Measurements from ENCODE around the gene TBX10.

The TBX10 gene

DNA sequence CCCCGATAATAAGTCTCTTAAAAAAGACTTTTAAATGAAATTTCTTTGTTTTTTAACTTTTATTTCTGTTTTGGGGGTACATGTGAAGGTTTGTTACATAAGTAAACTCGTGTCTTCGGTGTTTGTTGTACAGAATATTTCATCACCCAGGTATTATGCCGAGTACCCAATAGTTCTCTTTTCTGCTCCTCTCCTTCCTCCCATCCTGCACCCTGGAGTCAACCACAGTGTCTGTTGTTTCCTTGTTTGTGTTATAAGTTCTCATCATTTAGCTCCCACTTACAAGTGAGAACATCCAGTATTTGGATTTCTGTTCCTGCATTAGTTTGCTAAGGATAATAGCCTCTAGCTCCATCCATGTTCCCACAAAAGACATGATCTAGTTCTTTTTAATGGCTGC, 57.6 kb downstream of the TBX10 start:
- no peak for TF ChIP-seq SIN3A (IDR thresholded peaks at IDR 0.05; ENCODE audit: borderline replicate concordance, insufficient read depth, low read length)
- TF ChIP-seq FOXP2 (optimal IDR thresholded peaks at IDR 0.05; ENCODE audit: borderline replicate concordance, extremely low read depth, extremely low read length, insufficient read depth), result no peak
- no peak for TF ChIP-seq TAF1 (IDR thresholded peaks at IDR 0.05; ENCODE audit: borderline replicate concordance, insufficient read depth, low read length)
- TF ChIP-seq, protein P1, sequence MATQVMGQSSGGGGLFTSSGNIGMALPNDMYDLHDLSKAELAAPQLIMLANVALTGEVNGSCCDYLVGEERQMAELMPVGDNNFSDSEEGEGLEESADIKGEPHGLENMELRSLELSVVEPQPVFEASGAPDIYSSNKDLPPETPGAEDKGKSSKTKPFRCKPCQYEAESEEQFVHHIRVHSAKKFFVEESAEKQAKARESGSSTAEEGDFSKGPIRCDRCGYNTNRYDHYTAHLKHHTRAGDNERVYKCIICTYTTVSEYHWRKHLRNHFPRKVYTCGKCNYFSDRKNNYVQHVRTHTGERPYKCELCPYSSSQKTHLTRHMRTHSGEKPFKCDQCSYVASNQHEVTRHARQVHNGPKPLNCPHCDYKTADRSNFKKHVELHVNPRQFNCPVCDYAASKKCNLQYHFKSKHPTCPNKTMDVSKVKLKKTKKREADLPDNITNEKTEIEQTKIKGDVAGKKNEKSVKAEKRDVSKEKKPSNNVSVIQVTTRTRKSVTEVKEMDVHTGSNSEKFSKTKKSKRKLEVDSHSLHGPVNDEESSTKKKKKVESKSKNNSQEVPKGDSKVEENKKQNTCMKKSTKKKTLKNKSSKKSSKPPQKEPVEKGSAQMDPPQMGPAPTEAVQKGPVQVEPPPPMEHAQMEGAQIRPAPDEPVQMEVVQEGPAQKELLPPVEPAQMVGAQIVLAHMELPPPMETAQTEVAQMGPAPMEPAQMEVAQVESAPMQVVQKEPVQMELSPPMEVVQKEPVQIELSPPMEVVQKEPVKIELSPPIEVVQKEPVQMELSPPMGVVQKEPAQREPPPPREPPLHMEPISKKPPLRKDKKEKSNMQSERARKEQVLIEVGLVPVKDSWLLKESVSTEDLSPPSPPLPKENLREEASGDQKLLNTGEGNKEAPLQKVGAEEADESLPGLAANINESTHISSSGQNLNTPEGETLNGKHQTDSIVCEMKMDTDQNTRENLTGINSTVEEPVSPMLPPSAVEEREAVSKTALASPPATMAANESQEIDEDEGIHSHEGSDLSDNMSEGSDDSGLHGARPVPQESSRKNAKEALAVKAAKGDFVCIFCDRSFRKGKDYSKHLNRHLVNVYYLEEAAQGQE (IDR thresholded peaks at IDR 0.05; ENCODE audit: insufficient read depth in 1 of 2, low read depth in 2 of 2, low read length in 2 of 2), result no peak
- no peak for TF ChIP-seq POLR2AphosphoS5 (IDR thresholded peaks at IDR 0.05; ENCODE audit: low read depth, low read length)

DNA sequence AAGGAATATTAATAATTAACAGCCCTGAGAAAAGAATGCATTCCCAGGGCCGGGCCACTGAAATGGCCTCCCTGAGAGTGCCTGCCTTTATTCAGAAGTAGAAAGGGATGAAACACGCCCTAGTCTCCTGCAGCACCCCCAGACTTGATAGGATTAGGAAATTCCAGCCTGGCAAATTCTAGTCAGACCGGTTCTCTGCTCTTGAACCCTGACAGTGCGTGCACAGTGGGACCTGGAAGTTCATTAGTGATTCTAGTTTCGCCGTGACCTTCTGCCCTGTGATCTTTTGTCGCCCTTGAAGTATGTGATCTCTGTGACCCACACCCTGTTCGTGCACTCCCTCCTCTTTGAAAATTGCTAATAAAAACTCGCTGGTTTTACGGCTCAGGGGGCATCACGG, 58.1 kb downstream of the TBX10 start:
- TF ChIP-seq POLR2AphosphoS5 (IDR thresholded peaks at IDR 0.05; ENCODE audit: low read depth, low read length), result no peak
- TF ChIP-seq FOXP2 (optimal IDR thresholded peaks at IDR 0.05; ENCODE audit: borderline replicate concordance, extremely low read depth, extremely low read length, insufficient read depth), result no peak
- no peak for TF ChIP-seq TAF1 (IDR thresholded peaks at IDR 0.05; ENCODE audit: borderline replicate concordance, insufficient read depth, low read length)
- TF ChIP-seq, protein P1 (IDR thresholded peaks at IDR 0.05; ENCODE audit: insufficient read depth in 1 of 2, low read depth in 2 of 2, low read length in 2 of 2), result no peak
- no peak for TF ChIP-seq SIN3A (IDR thresholded peaks at IDR 0.05; ENCODE audit: borderline replicate concordance, insufficient read depth, low read length)

Measured in PFSK-1 (cell line).